HUES6 (cell line): Measurements from ENCODE around the gene REPS2.

Experiments used
- H3K27ac ChIP-seq: 2 replicates; pipeline ENCODE4 v1.7.0; 2013; ENCODE audit warnings: low read depth, mild to moderate bottlenecking, low read length, inconsistent platforms
- H3K27me3 ChIP-seq: 2 replicates; pipeline ENCODE4 v1.6.1; 2013; ENCODE audit warnings: low read length; ENCODE audit not compliant: control insufficient read depth, insufficient read depth
- H3K36me3 ChIP-seq: 2 replicates; pipeline ENCODE4 v1.6.1; 2013; ENCODE audit warnings: low read length; ENCODE audit not compliant: control insufficient read depth, insufficient read depth
- H3K4me1 ChIP-seq: 2 replicates; pipeline ENCODE4 v1.6.1; 2013; ENCODE audit warnings: low read length; ENCODE audit not compliant: control insufficient read depth, insufficient read depth
- H3K4me3 ChIP-seq: 2 replicates; pipeline ENCODE4 v1.5.1; 2013; ENCODE audit warnings: low read depth, low read length
- H3K9ac ChIP-seq: one replicate; pipeline ENCODE4 v1.6.1; 2013; ENCODE audit warnings: mild to moderate bottlenecking, low read length
- H3K9me3 ChIP-seq: 2 replicates; pipeline ENCODE4 v1.6.1; 2013; ENCODE audit warnings: low read depth, low read length; ENCODE audit not compliant: control insufficient read depth, insufficient read depth

Gene REPS2

DNA sequence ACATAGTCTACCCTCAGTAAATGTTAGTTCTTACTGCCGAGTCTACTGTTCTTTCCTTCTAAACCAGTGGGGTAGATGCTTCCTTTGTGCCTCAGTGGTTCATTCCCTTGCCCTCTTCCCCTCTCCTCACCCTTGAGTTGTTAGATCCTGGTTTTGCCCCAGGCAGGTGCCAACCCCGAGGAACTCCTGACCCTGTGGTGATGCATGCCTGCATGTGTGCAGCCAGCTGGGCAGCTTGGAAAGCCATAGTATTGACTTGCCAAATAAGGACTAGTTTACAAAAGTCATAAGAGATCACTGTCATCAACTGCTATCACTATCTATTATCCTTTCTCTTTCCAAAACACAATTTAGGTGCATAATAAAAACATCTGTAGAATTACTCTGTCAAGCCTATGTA lies 50.9 kb downstream of the REPS2 start:
- Histone ChIP-seq H3K4me3 (no peak overlapping the region), H3K9me3 (no peaks in the 10 kb centered on the region), H3K4me1 (no peaks in the 10 kb centered on the region), H3K27ac (no peak overlapping the region), H3K9ac (no peak overlapping the region), H3K36me3 (no peaks in the 10 kb centered on the region), H3K27me3 (peaks cover 58% of the 10 kb centered on the region)

DNA sequence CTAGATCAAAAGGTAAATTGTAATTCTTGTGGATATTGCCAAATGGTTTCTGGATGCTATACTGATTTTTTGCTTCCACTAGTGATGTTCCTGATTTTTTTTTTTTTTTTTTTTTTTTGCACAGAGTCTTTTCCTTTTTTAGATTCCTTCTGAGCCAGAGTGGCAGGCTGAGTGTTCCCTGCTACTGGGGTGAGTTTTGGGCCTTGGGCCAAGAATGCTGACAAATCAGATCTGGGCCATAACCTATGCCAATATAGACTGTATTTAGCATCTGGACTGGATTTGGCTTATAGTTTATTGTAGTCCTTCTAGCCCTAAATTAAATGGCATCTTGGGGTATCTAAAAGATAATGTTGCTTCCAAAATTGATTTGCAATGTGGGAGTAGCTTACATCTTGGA lies 52.8 kb downstream of the REPS2 start:
- no peaks in the 10 kb centered on the region for H3K4me1 ChIP-seq
- H3K9me3 ChIP-seq = no peaks in the 10 kb centered on the region
- no peaks in the 10 kb centered on the region for H3K36me3 ChIP-seq

DNA sequence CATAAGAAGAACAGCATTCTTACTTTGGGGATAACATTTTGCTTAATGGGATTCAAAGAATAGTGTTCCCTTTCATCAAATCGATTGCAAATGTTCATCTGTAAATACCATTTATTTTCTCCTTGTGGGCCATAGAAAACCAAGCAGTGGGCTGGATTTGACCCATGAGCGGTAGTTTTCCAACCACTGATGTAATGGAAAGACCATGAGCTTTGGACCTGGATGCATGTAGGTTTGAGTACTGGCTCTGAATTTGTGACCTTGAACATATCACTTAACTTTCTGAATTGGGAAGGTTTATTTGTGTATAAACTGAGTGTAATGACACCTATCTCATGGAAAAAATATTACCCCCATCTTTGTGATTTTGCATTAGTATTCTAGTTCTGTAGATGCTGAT lies 54.3 kb downstream of the REPS2 start:
- Histone ChIP-seq H3K9me3 (no peaks in the 10 kb centered on the region), H3K4me3 (no peak overlapping the region), H3K4me1 (no peaks in the 10 kb centered on the region), H3K9ac (no peak overlapping the region), H3K27me3 (peaks cover 54% of the 10 kb centered on the region), H3K27ac (no peak overlapping the region), H3K36me3 (no peaks in the 10 kb centered on the region)

More for the DNA sequence above, 52.8 kb downstream of the REPS2 start:
- Histone ChIP-seq H3K9ac (no peak overlapping the region), H3K27me3 (peaks cover 64% of the 10 kb centered on the region), H3K4me3 (no peak overlapping the region), H3K27ac (no peak overlapping the region)

DNA sequence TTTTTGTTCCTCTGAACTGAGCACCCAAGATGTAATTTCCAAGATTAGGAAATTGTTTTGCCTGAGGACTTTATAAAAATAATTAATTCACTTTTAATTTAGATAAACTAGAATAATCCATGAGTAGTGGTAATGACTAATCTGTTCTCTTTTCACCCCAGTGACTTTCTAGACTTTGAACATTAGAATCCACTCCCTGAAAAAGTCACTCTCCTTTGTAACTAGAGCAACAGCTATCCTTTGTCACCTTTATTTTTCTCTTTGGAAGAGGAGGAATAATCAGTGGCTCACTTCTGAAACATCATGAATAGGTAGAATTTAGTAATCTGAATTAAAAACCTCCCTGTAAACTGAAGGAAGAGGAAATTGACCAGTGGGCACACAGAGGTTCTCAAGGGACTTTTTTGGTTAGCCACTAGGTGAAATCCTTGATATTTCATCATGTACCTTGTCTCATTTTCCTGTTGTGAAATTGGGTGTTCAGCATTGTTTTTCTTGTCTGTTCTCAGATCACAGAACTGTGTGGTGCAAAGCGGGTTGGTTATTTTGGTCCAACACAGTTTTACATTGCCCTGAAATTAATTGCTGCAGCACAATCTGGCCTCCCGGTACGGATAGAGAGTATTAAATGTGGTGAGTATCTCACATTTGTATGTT lies 59.4 kb downstream of the REPS2 start:
- Histone ChIP-seq H3K36me3 (no peaks in the 10 kb centered on the region), H3K27me3 (peaks cover 47% of the 10 kb centered on the region), H3K4me3 (no peak overlapping the region), H3K9me3 (no peaks in the 10 kb centered on the region), H3K9ac (no peak overlapping the region), H3K4me1 (no peaks in the 10 kb centered on the region), H3K27ac (no peak overlapping the region)

DNA sequence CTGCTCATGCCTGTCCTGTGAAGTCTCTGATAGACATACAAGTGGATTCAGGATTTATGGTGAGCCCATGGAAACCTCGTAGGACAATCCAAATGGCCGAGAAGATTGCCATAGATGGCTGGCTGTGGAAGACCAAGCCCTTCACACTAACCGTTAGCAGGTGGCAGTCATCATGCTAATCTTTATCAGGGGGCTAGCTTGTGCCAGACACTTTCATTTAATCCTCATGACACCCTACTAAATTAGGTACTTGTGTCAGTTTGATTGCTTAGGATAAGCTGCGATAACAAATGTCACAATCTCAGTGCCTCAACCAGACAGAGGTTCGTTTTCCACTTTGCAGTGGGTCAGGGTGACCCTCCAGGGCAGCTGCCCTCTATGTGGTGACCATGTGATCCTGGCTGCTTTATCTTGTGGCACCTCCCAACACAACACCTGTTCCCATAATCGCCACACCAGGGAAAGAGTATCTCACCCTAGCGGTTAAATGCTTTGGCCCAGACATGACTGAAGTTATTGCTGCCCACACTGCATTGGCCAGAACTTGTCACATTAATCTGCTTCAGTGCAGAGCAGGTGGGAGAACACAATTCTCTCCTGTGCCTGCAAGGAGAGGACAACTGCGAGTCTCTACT lies 60.8 kb downstream of the REPS2 start:
- Histone ChIP-seq H3K27me3 (peaks cover 37% of the 10 kb centered on the region), H3K4me1 (no peaks in the 10 kb centered on the region), H3K9ac (no peak overlapping the region), H3K27ac (no peak overlapping the region), H3K36me3 (no peaks in the 10 kb centered on the region), H3K4me3 (no peak overlapping the region), H3K9me3 (no peaks in the 10 kb centered on the region)

DNA sequence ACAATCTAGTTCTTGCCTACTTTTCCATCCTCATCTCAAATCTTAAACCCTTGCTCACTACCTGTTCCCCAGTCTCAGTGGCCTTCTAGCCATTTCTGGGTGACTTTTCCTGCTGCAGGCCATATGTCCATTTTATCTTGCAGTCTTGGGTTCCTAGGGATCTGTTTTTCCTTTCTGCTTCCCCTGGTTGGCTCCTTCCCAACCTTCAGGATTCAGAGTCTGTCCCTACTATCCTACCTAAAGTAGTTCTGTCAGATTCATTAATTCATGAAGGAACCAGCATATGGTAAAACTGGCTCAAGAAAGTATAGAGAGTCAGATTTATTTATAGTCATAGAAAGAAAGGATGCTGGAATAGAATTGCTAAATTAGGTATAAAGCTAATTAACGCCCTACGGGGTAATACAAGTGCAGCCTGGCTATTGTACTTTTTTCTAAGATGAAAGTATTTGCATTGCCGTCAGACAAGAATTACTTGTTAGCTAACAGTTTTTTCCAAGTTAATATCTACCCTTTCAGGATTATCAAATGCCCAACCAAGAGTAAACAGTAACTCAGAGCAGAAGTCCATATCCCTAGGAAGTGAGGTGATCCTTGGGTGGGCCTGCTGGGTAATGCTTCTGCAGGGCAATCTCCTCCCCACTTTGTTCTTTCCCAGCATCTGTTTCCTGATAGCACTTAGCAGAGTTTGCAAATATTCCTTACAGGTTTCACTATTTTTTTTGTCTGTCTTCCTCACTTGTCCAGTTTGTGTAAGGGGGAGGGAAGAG lies 63.6 kb downstream of the REPS2 start:
- H3K4me1 ChIP-seq = no peaks in the 10 kb centered on the region; the same call in 1 of the 2 replicates

DNA sequence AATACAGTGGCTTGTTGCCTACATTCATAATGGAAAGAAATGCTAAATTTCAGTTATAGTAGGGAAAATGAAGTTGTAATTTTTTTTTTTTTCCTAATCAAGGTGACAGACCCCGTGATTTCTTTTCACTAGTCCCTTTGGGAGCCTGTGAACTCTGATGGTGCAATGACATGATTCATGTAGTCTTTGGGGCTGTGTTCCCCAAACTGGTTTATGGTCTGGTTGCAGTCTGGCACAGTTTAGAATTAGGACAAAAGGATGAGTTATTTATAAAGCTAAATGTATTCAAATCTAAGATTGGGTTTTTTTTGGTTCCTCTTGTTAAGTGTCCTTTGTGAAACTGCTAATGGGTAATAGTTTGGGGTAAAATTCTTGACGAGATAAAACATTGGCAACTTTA lies 66.0 kb downstream of the REPS2 start:
- H3K27ac ChIP-seq = no peak overlapping the region
- H3K36me3 ChIP-seq = no peaks in the 10 kb centered on the region
- H3K9ac ChIP-seq = no peak overlapping the region
- H3K4me3 ChIP-seq = no peak overlapping the region
- H3K9me3 ChIP-seq = no peaks in the 10 kb centered on the region
- H3K4me1 ChIP-seq = no peaks in the 10 kb centered on the region; the same call in 1 of the 2 replicates
- H3K27me3 ChIP-seq = peaks cover 16% of the 10 kb centered on the region

More for the DNA sequence above, 63.6 kb downstream of the REPS2 start:
- no peaks in the 10 kb centered on the region for H3K36me3 ChIP-seq
- no peak overlapping the region for H3K9ac ChIP-seq
- no peak overlapping the region for H3K4me3 ChIP-seq
- no peak overlapping the region for H3K27ac ChIP-seq
- H3K27me3 ChIP-seq = peaks cover 21% of the 10 kb centered on the region
- H3K9me3 ChIP-seq = no peaks in the 10 kb centered on the region

DNA sequence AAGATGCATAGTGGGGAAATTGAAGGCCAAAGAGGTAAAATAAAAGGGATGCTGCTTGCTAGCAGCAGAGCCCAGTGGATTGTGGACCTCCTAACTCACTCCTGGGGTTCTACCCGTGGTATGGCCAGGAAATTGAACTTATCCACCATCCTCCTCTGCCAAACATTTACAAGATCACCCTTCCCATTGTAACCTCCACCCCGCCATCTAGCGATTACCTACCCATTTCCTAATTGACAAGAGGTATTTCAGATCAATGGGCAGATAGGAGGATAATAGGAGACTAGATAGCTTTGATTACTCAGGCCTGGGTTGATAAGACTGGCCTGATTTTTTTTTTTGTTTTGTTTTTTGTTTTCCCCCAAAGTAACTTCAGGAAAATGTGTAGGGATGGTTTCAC lies 67.8 kb downstream of the REPS2 start:
- H3K9ac ChIP-seq = no peak overlapping the region
- no peaks in the 10 kb centered on the region; the same call in 1 of the 2 replicates for H3K4me1 ChIP-seq
- H3K36me3 ChIP-seq = no peaks in the 10 kb centered on the region
- H3K27ac ChIP-seq = no peak overlapping the region
- no peaks in the 10 kb centered on the region for H3K9me3 ChIP-seq
- peaks cover 8% of the 10 kb centered on the region; the same call in 1 of the 2 replicates for H3K27me3 ChIP-seq
- H3K4me3 ChIP-seq = no peak overlapping the region

DNA sequence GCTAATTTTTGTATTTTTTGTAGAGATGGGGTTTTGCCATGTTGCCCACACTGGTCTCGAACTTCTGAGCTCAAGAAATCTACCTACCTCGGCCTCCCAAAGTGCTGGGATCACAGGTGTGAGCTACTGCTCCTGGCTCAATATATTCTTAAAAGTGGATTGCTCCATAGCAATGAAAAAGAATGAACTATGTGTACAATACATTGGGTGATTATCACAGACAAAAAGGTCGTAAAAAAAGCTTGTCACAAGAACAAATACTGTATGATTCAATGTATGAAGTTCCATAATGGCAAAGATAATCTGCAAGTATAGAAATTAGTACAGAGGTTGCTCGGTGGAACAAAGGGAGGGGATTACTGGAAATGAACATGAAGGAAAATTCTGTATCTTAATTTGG lies 70.7 kb downstream of the REPS2 start:
- no peaks in the 10 kb centered on the region for H3K36me3 ChIP-seq
- H3K27ac ChIP-seq = no peak overlapping the region
- no peak overlapping the region for H3K9ac ChIP-seq
- no peak overlapping the region for H3K4me3 ChIP-seq
- no peaks in the 10 kb centered on the region for H3K9me3 ChIP-seq
- no peaks in the 10 kb centered on the region; the same call in 1 of the 2 replicates for H3K4me1 ChIP-seq
- peaks cover 11% of the 10 kb centered on the region; the same call in 1 of the 2 replicates for H3K27me3 ChIP-seq

DNA sequence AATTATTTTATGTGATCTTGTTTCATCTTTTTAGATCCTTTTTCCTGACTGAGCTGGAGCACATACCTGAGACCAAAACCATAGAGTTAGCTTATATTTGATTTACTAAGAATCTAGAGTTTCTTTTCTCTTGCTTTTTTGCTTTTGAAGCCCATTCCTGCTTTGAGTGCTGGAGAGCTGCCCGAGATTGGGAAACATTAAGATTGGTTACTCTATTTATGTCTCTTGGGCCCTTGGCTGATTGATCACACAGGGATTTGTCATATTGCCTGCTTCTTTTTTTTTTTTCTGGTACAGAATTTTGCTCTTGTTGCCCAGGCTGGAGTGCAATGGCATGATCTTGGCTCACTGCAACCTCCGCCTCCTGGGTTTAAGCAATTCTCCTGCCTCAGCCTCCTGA lies 73.9 kb downstream of the REPS2 start:
- Histone ChIP-seq H3K4me3 (no peak overlapping the region), H3K27me3 (peaks cover 11% of the 10 kb centered on the region; the same call in 1 of the 2 replicates), H3K9ac (no peak overlapping the region), H3K27ac (no peak overlapping the region), H3K4me1 (peaks cover 2% of the 10 kb centered on the region; the same call in 1 of the 2 replicates), H3K36me3 (no peaks in the 10 kb centered on the region), H3K9me3 (no peaks in the 10 kb centered on the region)
